ENCODE data around the gene DNAJC15. TPM values are rescaled to one million over a fixed set of nuclear protein-coding genes. Genes with fewer than 3 reads are reported as not detected.
"Not testable (repeated sequence)": the region's sequence is repeated elsewhere in the genome, so short reads cannot be mapped to it uniquely, and the experiment has no call there.

DNAJC15 gene
- total and polyA plus RNA-seq, 2 experiments from 2014 or later = 25.9 to 70.5 TPM

GRCh38 chr13:43031881-43032280, 8.5 kb downstream of the DNAJC15 start:
- Histone ChIP-seq H3K9me2 (ENCODE audit: insufficient read depth) (no peaks in the 10 kb centered on the region), H3K27me3 (replicated peaks; ENCODE audit: insufficient read depth) (no peaks in the 10 kb centered on the region), H3K4me3 (no peak overlapping the region), H3K9ac (no peak overlapping the region), H3K79me2 (ENCODE audit: insufficient read depth) (peaks cover 95% of the 10 kb centered on the region), H3K4me1 (ENCODE audit: insufficient read depth) (no peaks in the 10 kb centered on the region), H4K20me1 (ENCODE audit: insufficient read depth) (no peaks in the 10 kb centered on the region), H3F3A (ENCODE audit: insufficient read depth) (no peaks in the 10 kb centered on the region), H3K27ac (no peak overlapping the region), H3K9me3 (ENCODE audit: low read depth) (no peaks in the 10 kb centered on the region), H3K36me3 (ENCODE audit: low read depth) (0 out of 2 replicates have a peak, but pooled peaks cover 5% of the 10 kb centered on the region), H3K4me2 (ENCODE audit: unreplicated experiment) (no peak overlapping the region), H2AFZ (no peak overlapping the region)
- in situ Hi-C loops (cut with MboI) = no loop called here
- no peak for TF ChIP-seq EZH2phosphoT487 (IDR thresholded peaks at IDR 0.05; ENCODE audit: insufficient read depth, low read depth)
- no peak for TF ChIP-seq EZH2 (IDR thresholded peaks at IDR 0.05; ENCODE audit: insufficient read depth, poor library complexity, severe bottlenecking)
- 72 to 76% methylated on average over 4 of the region's 4 CpGs for WGBS, 2 experiments (ENCODE audit: low coverage in 1 of 2, low lambda C conversion rate in 2 of 2, missing lambda C conversion rate in 2 of 2)
- no peak for DNase-seq

GRCh38 chr13:43033038-43033437, 9.7 kb downstream of the DNAJC15 start:
- no peak for DNase-seq
- no peaks in the 10 kb centered on the region for H3K9me2 ChIP-seq (ENCODE audit: insufficient read depth)
- H3K79me2 ChIP-seq (ENCODE audit: insufficient read depth) = peaks cover 95% of the 10 kb centered on the region
- H3F3A ChIP-seq (ENCODE audit: insufficient read depth) = no peaks in the 10 kb centered on the region
- no peak overlapping the region for H3K27ac ChIP-seq
- no peak overlapping the region for H3K4me2 ChIP-seq (ENCODE audit: unreplicated experiment)
- no peak overlapping the region for H3K9ac ChIP-seq
- WGBS, 2 experiments (ENCODE audit: low coverage in 1 of 2, low lambda C conversion rate in 2 of 2, missing lambda C conversion rate in 2 of 2) = 98 to 100% methylated on average over 3 of the region's 3 CpGs
- TF ChIP-seq EZH2 (IDR thresholded peaks at IDR 0.05; ENCODE audit: insufficient read depth, poor library complexity, severe bottlenecking) (no peak), EZH2phosphoT487 (IDR thresholded peaks at IDR 0.05; ENCODE audit: insufficient read depth, low read depth) (no peak)
- in situ Hi-C loops (cut with MboI) = no loop called here
- H4K20me1 ChIP-seq (ENCODE audit: insufficient read depth) = no peaks in the 10 kb centered on the region
- H3K9me3 ChIP-seq (ENCODE audit: low read depth) = no peaks in the 10 kb centered on the region
- no peak overlapping the region for H3K4me3 ChIP-seq
- H3K36me3 ChIP-seq (ENCODE audit: low read depth) = 0 out of 2 replicates have a peak, but pooled peaks cover 9% of the 10 kb centered on the region
- no peaks in the 10 kb centered on the region for H3K4me1 ChIP-seq (ENCODE audit: insufficient read depth)
- H3K27me3 ChIP-seq (replicated peaks; ENCODE audit: insufficient read depth) = no peaks in the 10 kb centered on the region
- no peak overlapping the region for H2AFZ ChIP-seq

GRCh38 chr13:43036351-43037250, 13.2 kb downstream of the DNAJC15 start:
- Histone ChIP-seq H2AFZ (no peak overlapping the region), H3K4me2 (ENCODE audit: unreplicated experiment) (no peak overlapping the region), H3K9me2 (ENCODE audit: insufficient read depth) (no peaks in the 10 kb centered on the region), H3K27me3 (replicated peaks; ENCODE audit: insufficient read depth) (no peaks in the 10 kb centered on the region), H3K79me2 (ENCODE audit: insufficient read depth) (peaks cover 91% of the 10 kb centered on the region), H3K4me3 (no peak overlapping the region), H3K36me3 (ENCODE audit: low read depth) (0 out of 2 replicates have a peak, but pooled peaks cover 4% of the 10 kb centered on the region), H3K4me1 (ENCODE audit: insufficient read depth) (peaks cover 3% of the 10 kb centered on the region; the same call in 1 of the 2 replicates), H3F3A (ENCODE audit: insufficient read depth) (no peaks in the 10 kb centered on the region), H3K9ac (no peak overlapping the region), H3K9me3 (ENCODE audit: low read depth) (no peaks in the 10 kb centered on the region), H4K20me1 (ENCODE audit: insufficient read depth) (no peaks in the 10 kb centered on the region), H3K27ac (no peak overlapping the region)
- 95 to 96% methylated on average over 14 of the region's 14 CpGs for WGBS, 2 experiments (ENCODE audit: low coverage in 1 of 2, low lambda C conversion rate in 2 of 2, missing lambda C conversion rate in 2 of 2)
- no peak for DNase-seq
- in situ Hi-C loops (cut with MboI) = no loop called here
- no peak for TF ChIP-seq EZH2phosphoT487 (IDR thresholded peaks at IDR 0.05; ENCODE audit: insufficient read depth, low read depth)
- TF ChIP-seq EZH2 (IDR thresholded peaks at IDR 0.05; ENCODE audit: insufficient read depth, poor library complexity, severe bottlenecking) = no peak

- Histone ChIP-seq H3K36me3 (ENCODE audit: low read depth) (0 out of 2 replicates have a peak, but pooled peaks cover 4% of the 10 kb centered on the region), H2AFZ (no peak overlapping the region), H3K4me3 (no peak overlapping the region), H3F3A (ENCODE audit: insufficient read depth) (no peaks in the 10 kb centered on the region), H3K4me1 (ENCODE audit: insufficient read depth) (peaks cover 8% of the 10 kb centered on the region; the same call in 1 of the 2 replicates), H3K9me3 (ENCODE audit: low read depth) (no peaks in the 10 kb centered on the region), H3K4me2 (ENCODE audit: unreplicated experiment) (no peak overlapping the region), H4K20me1 (ENCODE audit: insufficient read depth) (no peaks in the 10 kb centered on the region), H3K79me2 (ENCODE audit: insufficient read depth) (peaks cover 94% of the 10 kb centered on the region), H3K9me2 (ENCODE audit: insufficient read depth) (no peaks in the 10 kb centered on the region), H3K27me3 (replicated peaks; ENCODE audit: insufficient read depth) (no peaks in the 10 kb centered on the region), H3K9ac (no peak overlapping the region), H3K27ac (no peak overlapping the region)
- no peak for DNase-seq
- in situ Hi-C loops (cut with MboI) = no loop called here
- TF ChIP-seq EZH2 (IDR thresholded peaks at IDR 0.05; ENCODE audit: insufficient read depth, poor library complexity, severe bottlenecking) (no peak), EZH2phosphoT487 (IDR thresholded peaks at IDR 0.05; ENCODE audit: insufficient read depth, low read depth) (no peak)
- WGBS, 2 experiments (ENCODE audit: low coverage in 1 of 2, low lambda C conversion rate in 2 of 2, missing lambda C conversion rate in 2 of 2) = 92 to 94% methylated on average over 2 of the region's 2 CpGs
Measured at GRCh38 chr13:43039966-43040365, 16.6 kb downstream of the DNAJC15 start.

- H3K27ac ChIP-seq; H3K36me3 ChIP-seq (ENCODE audit: low read depth); in situ Hi-C loops (cut with MboI); H3K9ac ChIP-seq; H3K27me3 ChIP-seq (replicated peaks; ENCODE audit: insufficient read depth); H2AFZ ChIP-seq; H3K4me3 ChIP-seq; DNase-seq; H3K9me3 ChIP-seq (ENCODE audit: low read depth); H4K20me1 ChIP-seq (ENCODE audit: insufficient read depth); H3K4me1 ChIP-seq (ENCODE audit: insufficient read depth); H3K4me2 ChIP-seq (ENCODE audit: unreplicated experiment); H3K9me2 ChIP-seq (ENCODE audit: insufficient read depth); H3F3A ChIP-seq (ENCODE audit: insufficient read depth): not testable (repeated sequence)
- peaks cover 94% of the 10 kb centered on the region for H3K79me2 ChIP-seq (ENCODE audit: insufficient read depth)
- WGBS, 2 experiments (ENCODE audit: low coverage in 1 of 2, low lambda C conversion rate in 2 of 2, missing lambda C conversion rate in 2 of 2) = 91 to 92% methylated on average over 13 of the region's 13 CpGs
Measured at GRCh38 chr13:43040581-43041368, 17.4 kb downstream of the DNAJC15 start.

All from GM23248 (cell line).